GM19351 (cell line): Measurements from ENCODE around the gene RPRD1B.

Experiments used
- ATAC-seq: cut with Tn5 transposase; IDR thresholded peaks from one replicate; pipeline ENCODE4 v1.9.1; 2021; ENCODE audit warnings: mild to moderate bottlenecking, moderate library complexity; ENCODE audit not compliant: unreplicated experiment

RPRD1B gene

GRCh38 chr20:38132910-38133501 lies 99.5 kb downstream of the RPRD1B start:
- no peak for ATAC-seq

GRCh38 chr20:38133680-38134426 lies 100.3 kb downstream of the RPRD1B start:
- ATAC-seq, result no peak

GRCh38 chr20:38134427-38135270 lies 101.1 kb downstream of the RPRD1B start:
- no peak for ATAC-seq

GRCh38 chr20:38135271-38135650 lies 101.7 kb downstream of the RPRD1B start:
- ATAC-seq, result no peak

GRCh38 chr20:38135651-38136420 lies 102.3 kb downstream of the RPRD1B start:
- ATAC-seq, result no peak

GRCh38 chr20:38136421-38137245 lies 103.1 kb downstream of the RPRD1B start:
- ATAC-seq, result no peak

- ATAC-seq, result no peak
These were observed 104.0 kb downstream of the RPRD1B start for GRCh38 chr20:38137441-38138037.

GRCh38 chr20:38138086-38138778 lies 104.7 kb downstream of the RPRD1B start:
- no peak for ATAC-seq

GRCh38 chr20:38139156-38139912 lies 105.8 kb downstream of the RPRD1B start:
- ATAC-seq, result no peak

GRCh38 chr20:38139977-38140753 lies 106.6 kb downstream of the RPRD1B start:
- no peak for ATAC-seq

- no peak for ATAC-seq
These were observed 107.8 kb downstream of the RPRD1B start for GRCh38 chr20:38141204-38141888.
